SK-N-SH (cell line): ENCODE measurements around the gene HEMK1. TPM values are rescaled to one million over a fixed set of nuclear protein-coding genes. Genes with fewer than 3 reads are reported as not detected.

Experiments
- CTCF ChIA-PET: fragments of 300-600, 350-600 bp; formaldehyde crosslinking; extraction: SDS; loops from one replicate; lab custom pipeline; 2021; lab: Yijun Ruan, JAX
- POLR2A ChIA-PET: fragments of 350-600 bp; sonication (Branson Sonifier 250); formaldehyde crosslinking; extraction: SDS; loops from one replicate; lab custom pipeline; 2020; ENCODE audit warnings: antibody characterized with exemption, inconsistent platforms; lab: Yijun Ruan, JAX
- DNase-seq: peaks from one replicate; pipeline ENCODE4 v3.0.0; 2012
- H2AFZ ChIP-seq: fragments of 200-600 bp; sonication (generic); 2 replicates; pipeline ENCODE4 v1.8.1; 2016; ENCODE audit warnings: antibody characterized with exemption, mild to moderate bottlenecking, low read depth
- H3F3A ChIP-seq: fragments of 200-600 bp; sonication (generic); replicated peaks from 2 replicates; pipeline ENCODE3; 2016; ENCODE audit warnings: antibody characterized with exemption, mild to moderate bottlenecking; ENCODE audit not compliant: insufficient read depth
- H3K27ac ChIP-seq, 2 experiments: fragments of 200-500 bp in 1 of 2; fragments of 200-600 bp in 1 of 2; sonication (Bioruptor generic) in 1 of 2; sonication (generic), shearing (Covaris generic) in 1 of 2; 2 replicates each; pipeline versions ENCODE4 v1.5.1 to v1.6.1; 2014 to 2016; ENCODE audit warnings: low read depth in 2 of 2, inconsistent platforms in 1 of 2, low read length in 1 of 2, mild to moderate bottlenecking in 1 of 2, mixed read lengths in 1 of 2
- H3K27me3 ChIP-seq: fragments of 200-600 bp; sonication (generic), shearing (Covaris generic); 2 replicates; pipeline ENCODE4 v1.6.1; 2016; ENCODE audit warnings: mixed run types; ENCODE audit not compliant: insufficient read depth
- H3K36me3 ChIP-seq, 2 experiments: fragments of 200-500 bp in 1 of 2; fragments of 200-600 bp in 1 of 2; sonication (Bioruptor generic) in 1 of 2; sonication (generic) in 1 of 2; replicated peaks in 1 of 2; 2 replicates each; pipeline versions ENCODE3 to v1.5.1; 2014 to 2016; ENCODE audit warnings: low read length in 1 of 2, mild to moderate bottlenecking in 1 of 2; ENCODE audit not compliant: insufficient read depth in 2 of 2, control insufficient read depth in 1 of 2
- H3K4me1 ChIP-seq, 2 experiments: fragments of 200-500 bp in 1 of 2; fragments of 200-600 bp in 1 of 2; sonication (Bioruptor generic) in 1 of 2; sonication (generic), shearing (Covaris generic) in 1 of 2; 2 replicates each; pipeline versions ENCODE4 v1.5.1 to v1.6.1; 2014 to 2016; ENCODE audit warnings: low read depth in 1 of 2, low read length in 1 of 2, mixed run types in 1 of 2; ENCODE audit not compliant: insufficient read depth in 2 of 2, control insufficient read depth in 1 of 2
- H3K4me2 ChIP-seq: fragments of 200-600 bp; sonication (generic), shearing (Covaris generic); 2 replicates; pipeline ENCODE4 v1.6.1; 2017; ENCODE audit warnings: mixed run types
- H3K4me3 ChIP-seq, 2 experiments: fragments of 200-500 bp in 1 of 2; fragments of 200-600 bp in 1 of 2; sonication (Bioruptor generic) in 1 of 2; sonication (generic), shearing (Covaris generic) in 1 of 2; 2 replicates each; pipeline versions ENCODE4 v1.5.1 to v1.8.1; 2014 to 2016; ENCODE audit warnings: low read depth in 2 of 2, inconsistent platforms in 1 of 2, low read length in 1 of 2, mild to moderate bottlenecking in 1 of 2, mixed read lengths in 1 of 2, moderate library complexity in 1 of 2
- H3K79me2 ChIP-seq: fragments of 200-600 bp; sonication (generic); 2 replicates; pipeline ENCODE4 v1.8.1; 2017; ENCODE audit warnings: mild to moderate bottlenecking; ENCODE audit not compliant: insufficient read depth
- H3K9ac ChIP-seq: fragments of 200-600 bp; sonication (generic); 2 replicates; pipeline ENCODE4 v1.6.1; 2017; ENCODE audit warnings: mixed run types
- H3K9me2 ChIP-seq: fragments of 200-600 bp; sonication (generic); 2 replicates; pipeline ENCODE4 v1.6.1; 2017; ENCODE audit warnings: mixed run types
- H3K9me3 ChIP-seq: fragments of 200-600 bp; sonication (generic); 2 replicates; pipeline ENCODE4 v1.6.1; 2017; ENCODE audit warnings: mixed run types, mild to moderate bottlenecking, moderate library complexity
- H4K20me1 ChIP-seq: fragments of 200-600 bp; sonication (generic); 2 replicates; pipeline ENCODE4 v1.6.1; 2017; ENCODE audit warnings: mild to moderate bottlenecking, mixed run types; ENCODE audit not compliant: insufficient read depth
- CHD2 ChIP-seq: fragments of 150-350 bp; IDR thresholded peaks from 2 replicates; pipeline ENCODE4 v1.6.1; 2018; ENCODE audit warnings: low read length; ENCODE audit not compliant: partially characterized antibody
- ELF1 ChIP-seq: IDR thresholded peaks from 2 replicates; pipeline ENCODE4 v1.4.0; 2012
- EZH2phosphoT487 ChIP-seq: fragments of 200-600 bp; sonication (generic); IDR thresholded peaks from 2 replicates; pipeline ENCODE4 v1.6.1; 2017; ENCODE audit warnings: low read depth, mixed run types, mild to moderate bottlenecking, antibody characterized with exemption, moderate library complexity, borderline replicate concordance
- FOSL2 ChIP-seq: IDR thresholded peaks from 2 replicates; pipeline ENCODE4 v1.4.0; 2012; ENCODE audit warnings: low read depth, mild to moderate bottlenecking, moderate library complexity, borderline replicate concordance
- FOXM1 ChIP-seq: IDR thresholded peaks from 2 replicates; pipeline ENCODE4 v1.4.0; 2012; ENCODE audit warnings: low read depth, mild to moderate bottlenecking
- GABPA ChIP-seq: IDR thresholded peaks from 2 replicates; pipeline ENCODE4 v1.4.0; 2012; ENCODE audit warnings: low read depth, mild to moderate bottlenecking
- IRF3 ChIP-seq: fragments of 150-350 bp; IDR thresholded peaks from 2 replicates; pipeline ENCODE4 v1.6.1; 2016; ENCODE audit warnings: mild to moderate bottlenecking, low read depth, low read length
- MAX ChIP-seq: IDR thresholded peaks from 2 replicates; pipeline ENCODE4 v1.4.0; 2012; ENCODE audit warnings: low read depth
- NRF1 ChIP-seq: IDR thresholded peaks from 2 replicates; pipeline ENCODE4 v1.6.1; 2012; ENCODE audit warnings: low read depth, mild to moderate bottlenecking, low read length
- PBX3 ChIP-seq: IDR thresholded peaks from 2 replicates; pipeline ENCODE4; 2012
- POLR2AphosphoS5 ChIP-seq: IDR thresholded peaks from 2 replicates; pipeline ENCODE4 v1.6.1; 2012; ENCODE audit warnings: low read depth, low read length
- RAD21 ChIP-seq: IDR thresholded peaks from 2 replicates; pipeline ENCODE4 v1.6.1; 2012; ENCODE audit warnings: mild to moderate bottlenecking, low read length
- REST ChIP-seq: IDR thresholded peaks from 2 replicates; pipeline ENCODE4 v1.6.1; 2012; ENCODE audit warnings: mild to moderate bottlenecking, low read depth, low read length, moderate library complexity
- RFX5 ChIP-seq: IDR thresholded peaks from 2 replicates; pipeline ENCODE4 v1.6.1; 2012; ENCODE audit warnings: mild to moderate bottlenecking, improper control_type of control experiment, low read length
- RXRA ChIP-seq: IDR thresholded peaks from 2 replicates; pipeline ENCODE4 v1.4.0; 2012; ENCODE audit warnings: low read depth, mild to moderate bottlenecking, borderline replicate concordance
- TAF1 ChIP-seq: IDR thresholded peaks from 2 replicates; pipeline ENCODE4 v1.6.1; 2012; ENCODE audit warnings: low read depth, mild to moderate bottlenecking, low read length, moderate library complexity, borderline replicate concordance
- TCF12 ChIP-seq: IDR thresholded peaks from 2 replicates; pipeline ENCODE4 v1.4.0; 2012
- TEAD4 ChIP-seq: IDR thresholded peaks from 2 replicates; pipeline ENCODE4 v1.4.0; 2012; ENCODE audit warnings: mild to moderate bottlenecking, borderline replicate concordance; ENCODE audit not compliant: insufficient read depth
- USF1 ChIP-seq: IDR thresholded peaks from 2 replicates; pipeline ENCODE4 v1.4.0; 2012; ENCODE audit warnings: low read depth, borderline replicate concordance
- USF2 ChIP-seq: fragments of 150-350 bp; IDR thresholded peaks from 2 replicates; pipeline ENCODE4 v1.6.1; 2017; ENCODE audit warnings: antibody characterized with exemption, low read length, low read depth, borderline replicate concordance
- YY1 ChIP-seq: IDR thresholded peaks from 2 replicates; pipeline ENCODE4 v1.4.0; 2012; ENCODE audit warnings: low read depth, mild to moderate bottlenecking
- ZBTB33 ChIP-seq: IDR thresholded peaks from 2 replicates; pipeline ENCODE4 v1.4.0; 2012; ENCODE audit warnings: low read depth, borderline replicate concordance
- WGBS: methylation state at CpG from one replicate; pipeline ENCODE4 v1.1.6; 2017; ENCODE audit warnings: low lambda C conversion rate; 5-methylcytosine and 5-hydroxymethylcytosine counted together
- polyA plus RNA-seq, 3 experiments: library from polyadenylated mRNA; depleted of rRNA; stranded (reverse); fragments of >200 nt; gene quantifications; 2 replicates each; pipeline ENCODE4 v1.2.3, GENCODE V29; 2012

HEMK1 gene
- polyA plus RNA-seq, 1 of the 3 experiments (the other 2 are of a cell fraction), result 15.4 TPM

GRCh38 chr3:50567386-50568167 is 1.7 kb upstream of the HEMK1 start, which contains the start of gene C3orf18:
Gene C3orf18 (minus strand): TSS chr3:50567747. CDS start chr3:50565699, 2,048 bp downstream.
- H4K20me1 ChIP-seq, result no peaks in the 10 kb centered on the region
- POLR2A ChIA-PET, result interaction anchor here (0.6 to 1.2 kb wide), 4 partner anchors 137 to 933 kb away, joined by 3 to 4 read pairs (median 4); no protein-coding TSS in a partner anchor
- peak within 1 kb of the TSS; percentile 11 to 86; a peak in 2 of 4 replicates for H3K27ac ChIP-seq
- no peaks in the 10 kb centered on the region for H3K9me3 ChIP-seq
- H3K9ac ChIP-seq, result peak within 1 kb of the TSS; percentile 70
- peaks cover 0 to 22% of the 10 kb centered on the region in 2 experiments; a peak in 1 of 4 replicates for H3K4me1 ChIP-seq
- 33% methylated on average over 9 of the region's 53 CpGs for WGBS
- no peaks in the 10 kb centered on the region for H3K27me3 ChIP-seq
- no peaks in the 10 kb centered on the region for H3F3A ChIP-seq
- peak within 1 kb of the TSS; percentile 71 to 81 for H3K4me3 ChIP-seq
- peak within 1 kb of the TSS; percentile 92 for H3K4me2 ChIP-seq
- no peaks in the 10 kb centered on the region for H3K9me2 ChIP-seq
- CTCF ChIA-PET, result interaction anchor here (0.7 to 31.2 kb wide), 9 partner anchors 10 to 816 kb away, joined by 3 to 648 read pairs (median 4); partner anchors contain the start of genes CISH and MAPKAPK3
- peak within 1 kb of the TSS; percentile 95 for H2AFZ ChIP-seq
- H3K79me2 ChIP-seq, result peaks cover 9% of the 10 kb centered on the region
- peaks cover 3% of the 10 kb centered on the region in 2 experiments for H3K36me3 ChIP-seq
- peak; percentile 96 for DNase-seq
- no peak for TF ChIP-seq TCF12
- no peak for TF ChIP-seq RAD21
- TF ChIP-seq RXRA, result no peak
- peak; percentile 99 for TF ChIP-seq PBX3
- no peak for TF ChIP-seq RFX5
- no peak for TF ChIP-seq USF2
- TF ChIP-seq ZBTB33, result no peak
- no peak for TF ChIP-seq YY1
- no peak for TF ChIP-seq EZH2phosphoT487
- TF ChIP-seq POLR2AphosphoS5, result no peak
- TF ChIP-seq CHD2, result peak; percentile 46
- TF ChIP-seq TEAD4, result no peak
- TF ChIP-seq USF1, result no peak
- no peak for TF ChIP-seq FOSL2
- no peak for TF ChIP-seq FOXM1
- TF ChIP-seq REST, result no peak
- TF ChIP-seq MAX, result no peak
- no peak for TF ChIP-seq GABPA
- peak; percentile 70 for TF ChIP-seq IRF3
- no peak for TF ChIP-seq TAF1
- no peak for TF ChIP-seq ELF1
- peak; percentile 33; the same call in 1 of the 2 replicates for TF ChIP-seq NRF1
